Measurements from ENCODE around the gene TESK2. TPM values are rescaled to one million over a fixed set of nuclear protein-coding genes. Genes with fewer than 3 reads are reported as not detected.
"Not testable (repeated sequence)": the region's sequence is repeated elsewhere in the genome, so short reads cannot be mapped to it uniquely, and the experiment has no call there.

Gene TESK2
- total RNA-seq, 5 donors from 2014 or later (not counting 1 experiment from before 2014, with no cell fraction given), result 4.3 to 7.9 (median 5.5) TPM

DNA sequence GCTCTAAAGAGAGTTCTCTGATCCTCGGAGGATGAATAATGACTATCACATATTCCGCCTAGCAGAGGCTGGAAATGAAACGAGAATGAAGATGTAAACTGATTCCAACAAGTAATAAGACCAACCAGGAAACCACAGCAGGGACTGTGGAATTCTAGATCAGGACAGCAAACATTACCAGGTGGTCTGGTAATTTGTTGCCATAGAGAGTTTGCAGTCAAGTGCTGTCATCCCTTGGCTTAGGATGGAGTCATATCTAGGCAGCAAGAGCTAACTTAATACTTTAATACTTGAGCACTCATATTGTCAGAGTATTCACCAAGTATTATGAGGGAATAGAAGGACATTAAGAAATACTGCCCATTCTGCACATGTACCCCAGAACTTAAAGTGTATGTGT, 105.7 kb downstream of the TESK2 start:
- peaks cover 10% of the 10 kb centered on the region for H3K36me3 Mint-ChIP-seq
- no peaks in the 10 kb centered on the region for H3K27me3 ChIP-seq (replicated peaks in 1 of 2; ENCODE audit: control insufficient read depth in 2 of 2, extremely low read depth in 1 of 2, insufficient read depth in 2 of 2, low read length in 1 of 2)
- H3K36me3 ChIP-seq (ENCODE audit: control insufficient read depth in 2 of 2, extremely low read depth in 1 of 2, insufficient read depth in 1 of 2, low read length in 1 of 2), result no peaks in the 10 kb centered on the region
- H3K4me3 ChIP-seq (ENCODE audit: control insufficient read depth in 1 of 2, extremely low read depth in 1 of 2, low read length in 1 of 2), result no peak overlapping the region
- DNase-seq (no peak), ATAC-seq (replicated peaks in 1 of 4) (no peak)
- H3K4me3 Mint-ChIP-seq, result no peak overlapping the region
- H3K4me1 Mint-ChIP-seq, result no peaks in the 10 kb centered on the region
- CTCF ChIA-PET, result no interaction called here
- H3K9me3 Mint-ChIP-seq, result no peaks in the 10 kb centered on the region
- H3K27ac Mint-ChIP-seq, result no peak overlapping the region
- no peaks in the 10 kb centered on the region for H3K27me3 Mint-ChIP-seq
- no peaks in the 10 kb centered on the region for H3K4me1 ChIP-seq (ENCODE audit: control insufficient read depth in 1 of 2, extremely low read depth in 1 of 2, insufficient read depth in 2 of 2, low read length in 2 of 2)
- H3K9me3 ChIP-seq, result no peaks in the 10 kb centered on the region
- WGBS (ENCODE audit: insufficient coverage), result 100% methylated on average over 2 of the region's 3 CpGs
- POLR2A ChIA-PET, result interaction anchor here in 1 of 2 donors (0.7 kb wide), 1 partner anchor 323 kb away, joined by 4 read pairs; no protein-coding TSS in a partner anchor
- no peak overlapping the region for H3K27ac ChIP-seq (ENCODE audit: low read length)

GRCh38 chr1:45384213-45384612, 106.8 kb downstream of the TESK2 start:
- peaks cover 10% of the 10 kb centered on the region for H3K36me3 Mint-ChIP-seq
- H3K4me1 ChIP-seq (ENCODE audit: control insufficient read depth in 1 of 2, extremely low read depth in 1 of 2, insufficient read depth in 2 of 2, low read length in 2 of 2); H3K9me3 Mint-ChIP-seq; H3K4me1 Mint-ChIP-seq; H3K27ac Mint-ChIP-seq; H3K27ac ChIP-seq (ENCODE audit: low read length); POLR2A ChIA-PET; ATAC-seq (replicated peaks in 1 of 4); DNase-seq; H3K4me3 ChIP-seq (ENCODE audit: control insufficient read depth in 1 of 2, extremely low read depth in 1 of 2, low read length in 1 of 2); H3K9me3 ChIP-seq; CTCF ChIA-PET; H3K36me3 ChIP-seq (ENCODE audit: control insufficient read depth in 2 of 2, extremely low read depth in 1 of 2, insufficient read depth in 1 of 2, low read length in 1 of 2); H3K4me3 Mint-ChIP-seq; H3K27me3 Mint-ChIP-seq; H3K27me3 ChIP-seq (replicated peaks in 1 of 2; ENCODE audit: control insufficient read depth in 2 of 2, extremely low read depth in 1 of 2, insufficient read depth in 2 of 2, low read length in 1 of 2): not testable (repeated sequence)
- no CpG with 5 or more reads among the region's 4 CpGs for WGBS (ENCODE audit: insufficient coverage)

DNA sequence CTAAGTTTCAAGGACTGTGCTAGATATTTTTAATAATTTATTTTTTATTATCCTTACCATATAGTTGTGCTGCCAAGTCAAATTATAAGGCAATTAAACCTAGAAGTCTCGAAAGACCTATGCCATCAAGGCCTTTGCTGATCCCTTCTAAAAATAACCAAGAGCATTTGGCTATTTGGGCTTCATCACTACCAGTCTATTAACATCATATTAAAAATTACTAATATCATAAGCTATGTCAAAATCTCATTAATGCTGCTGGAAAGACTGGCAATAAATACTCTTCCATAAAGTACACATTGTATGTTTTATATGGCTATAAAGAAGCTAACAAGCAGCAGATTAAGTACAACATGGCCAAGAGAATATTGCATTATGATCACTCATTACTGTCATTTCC, 107.8 kb downstream of the TESK2 start:
- WGBS (ENCODE audit: insufficient coverage), result 83% methylated on average over 1 of the region's 1 CpG
- Histone ChIP-seq H3K27ac (ENCODE audit: low read length) (no peak overlapping the region), H3K9me3 (no peaks in the 10 kb centered on the region), H3K27me3 (replicated peaks in 1 of 2; ENCODE audit: control insufficient read depth in 2 of 2, extremely low read depth in 1 of 2, insufficient read depth in 2 of 2, low read length in 1 of 2) (no peaks in the 10 kb centered on the region), H3K4me3 (ENCODE audit: control insufficient read depth in 1 of 2, extremely low read depth in 1 of 2, low read length in 1 of 2) (no peak overlapping the region), H3K4me1 (ENCODE audit: control insufficient read depth in 1 of 2, extremely low read depth in 1 of 2, insufficient read depth in 2 of 2, low read length in 2 of 2) (no peaks in the 10 kb centered on the region), H3K36me3 (ENCODE audit: control insufficient read depth in 2 of 2, extremely low read depth in 1 of 2, insufficient read depth in 1 of 2, low read length in 1 of 2) (no peaks in the 10 kb centered on the region)
- H3K27me3 Mint-ChIP-seq, result no peaks in the 10 kb centered on the region
- ATAC-seq (replicated peaks in 1 of 4) (no peak), DNase-seq (no peak)
- ChIA-PET POLR2A (no interaction called here), CTCF (no interaction called here)
- H3K4me1 Mint-ChIP-seq, result no peaks in the 10 kb centered on the region
- H3K36me3 Mint-ChIP-seq, result peaks cover 10% of the 10 kb centered on the region
- no peaks in the 10 kb centered on the region for H3K9me3 Mint-ChIP-seq
- H3K4me3 Mint-ChIP-seq, result no peak overlapping the region
- no peak overlapping the region for H3K27ac Mint-ChIP-seq

GRCh38 chr1:45381243-45381642, 109.7 kb downstream of the TESK2 start:
- no peak for ATAC-seq (replicated peaks in 1 of 4)
- H3K27me3 ChIP-seq (replicated peaks in 1 of 2; ENCODE audit: control insufficient read depth in 2 of 2, extremely low read depth in 1 of 2, insufficient read depth in 2 of 2, low read length in 1 of 2), result no peaks in the 10 kb centered on the region
- Mint-ChIP-seq H3K27me3 (no peaks in the 10 kb centered on the region), H3K9me3 (no peaks in the 10 kb centered on the region), H3K4me3 (no peak overlapping the region), H3K36me3 (peaks cover 10% of the 10 kb centered on the region), H3K27ac (no peak overlapping the region), H3K4me1 (no peaks in the 10 kb centered on the region)
- H3K27ac ChIP-seq (ENCODE audit: low read length), result no peak overlapping the region
- ChIA-PET CTCF (no interaction called here), POLR2A (no interaction called here)
- no peaks in the 10 kb centered on the region for H3K4me1 ChIP-seq (ENCODE audit: control insufficient read depth in 1 of 2, extremely low read depth in 1 of 2, insufficient read depth in 2 of 2, low read length in 2 of 2)
- no peaks in the 10 kb centered on the region for H3K9me3 ChIP-seq
- H3K4me3 ChIP-seq (ENCODE audit: control insufficient read depth in 1 of 2, extremely low read depth in 1 of 2, low read length in 1 of 2), result no peak overlapping the region
- DNase-seq, result no peak
- no peaks in the 10 kb centered on the region for H3K36me3 ChIP-seq (ENCODE audit: control insufficient read depth in 2 of 2, extremely low read depth in 1 of 2, insufficient read depth in 1 of 2, low read length in 1 of 2)
- no CpG with 5 or more reads among the region's 2 CpGs for WGBS (ENCODE audit: insufficient coverage)

DNA sequence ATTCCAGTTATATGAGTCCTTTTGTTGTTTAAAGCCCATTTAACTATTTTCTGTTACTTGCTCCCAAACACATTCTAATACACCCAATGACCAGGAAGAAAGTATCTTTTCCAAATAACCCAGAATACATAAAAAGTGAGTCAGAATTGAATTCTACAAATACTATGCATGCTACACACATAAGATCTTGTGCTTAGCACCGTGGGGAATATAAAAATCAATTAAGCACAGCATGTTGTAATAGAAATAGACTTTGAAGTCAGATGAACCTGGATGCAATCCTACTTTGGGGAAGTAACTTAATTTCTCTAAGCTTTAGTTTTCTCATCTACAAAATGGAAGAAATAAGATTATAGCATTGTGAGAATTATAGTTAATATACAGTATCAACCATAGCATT, 110.2 kb downstream of the TESK2 start:
- WGBS (ENCODE audit: insufficient coverage), result no CpG with 5 or more reads among the region's 1 CpG
- no peak for DNase-seq
- CTCF ChIA-PET, result no interaction called here
- POLR2A ChIA-PET, result no interaction called here
- H3K4me3 ChIP-seq (ENCODE audit: control insufficient read depth in 1 of 2, extremely low read depth in 1 of 2, low read length in 1 of 2), result no peak overlapping the region
- Mint-ChIP-seq H3K9me3 (no peaks in the 10 kb centered on the region), H3K4me1 (no peaks in the 10 kb centered on the region), H3K36me3 (peaks cover 10% of the 10 kb centered on the region), H3K27ac (no peak overlapping the region), H3K27me3 (no peaks in the 10 kb centered on the region), H3K4me3 (no peak overlapping the region)
- H3K27me3 ChIP-seq (replicated peaks in 1 of 2; ENCODE audit: control insufficient read depth in 2 of 2, extremely low read depth in 1 of 2, insufficient read depth in 2 of 2, low read length in 1 of 2), result no peaks in the 10 kb centered on the region
- no peaks in the 10 kb centered on the region for H3K9me3 ChIP-seq
- ATAC-seq (replicated peaks in 1 of 4), result no peak
- H3K4me1 ChIP-seq (ENCODE audit: control insufficient read depth in 1 of 2, extremely low read depth in 1 of 2, insufficient read depth in 2 of 2, low read length in 2 of 2), result no peaks in the 10 kb centered on the region
- H3K27ac ChIP-seq (ENCODE audit: low read length), result no peak overlapping the region
- H3K36me3 ChIP-seq (ENCODE audit: control insufficient read depth in 2 of 2, extremely low read depth in 1 of 2, insufficient read depth in 1 of 2, low read length in 1 of 2), result no peaks in the 10 kb centered on the region

DNA sequence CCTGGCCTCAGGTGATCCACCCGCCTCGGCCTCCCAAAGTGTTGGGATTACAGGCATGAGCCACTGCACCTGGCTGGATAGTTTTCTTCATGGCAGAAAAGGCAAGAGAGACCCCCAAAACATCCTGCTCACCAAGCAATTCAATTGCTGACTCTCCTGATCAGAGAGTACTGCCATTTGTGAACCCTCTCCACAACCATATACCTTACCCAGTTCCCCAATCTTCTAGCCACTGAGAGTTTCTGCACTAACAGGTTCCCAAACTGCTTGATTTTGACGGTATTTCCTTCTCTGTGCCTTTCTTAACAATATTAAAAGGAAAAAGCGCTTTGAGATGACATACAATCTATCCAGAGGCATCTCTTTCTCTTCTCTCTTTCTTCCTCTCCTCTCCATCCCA, 110.8 kb downstream of the TESK2 start:
- H3K4me3 ChIP-seq (ENCODE audit: control insufficient read depth in 1 of 2, extremely low read depth in 1 of 2, low read length in 1 of 2), result no peak overlapping the region
- CTCF ChIA-PET, result no interaction called here
- no peaks in the 10 kb centered on the region for H3K4me1 ChIP-seq (ENCODE audit: control insufficient read depth in 1 of 2, extremely low read depth in 1 of 2, insufficient read depth in 2 of 2, low read length in 2 of 2)
- no peaks in the 10 kb centered on the region for H3K27me3 Mint-ChIP-seq
- ATAC-seq (replicated peaks in 1 of 4) (no peak), DNase-seq (no peak)
- WGBS (ENCODE audit: insufficient coverage), result 100% methylated on average over 2 of the region's 4 CpGs
- peaks cover 8% of the 10 kb centered on the region for H3K36me3 Mint-ChIP-seq
- no peaks in the 10 kb centered on the region for H3K27me3 ChIP-seq (replicated peaks in 1 of 2; ENCODE audit: control insufficient read depth in 2 of 2, extremely low read depth in 1 of 2, insufficient read depth in 2 of 2, low read length in 1 of 2)
- H3K27ac ChIP-seq (ENCODE audit: low read length), result no peak overlapping the region
- no peaks in the 10 kb centered on the region for H3K9me3 Mint-ChIP-seq
- H3K36me3 ChIP-seq (ENCODE audit: control insufficient read depth in 2 of 2, extremely low read depth in 1 of 2, insufficient read depth in 1 of 2, low read length in 1 of 2), result no peaks in the 10 kb centered on the region
- H3K4me3 Mint-ChIP-seq, result no peak overlapping the region
- no peaks in the 10 kb centered on the region for H3K9me3 ChIP-seq
- H3K27ac Mint-ChIP-seq, result no peak overlapping the region
- H3K4me1 Mint-ChIP-seq, result peaks cover 0 to 2% (median 0%) of the 10 kb centered on the region in 3 donors
- POLR2A ChIA-PET, result no interaction called here

DNA sequence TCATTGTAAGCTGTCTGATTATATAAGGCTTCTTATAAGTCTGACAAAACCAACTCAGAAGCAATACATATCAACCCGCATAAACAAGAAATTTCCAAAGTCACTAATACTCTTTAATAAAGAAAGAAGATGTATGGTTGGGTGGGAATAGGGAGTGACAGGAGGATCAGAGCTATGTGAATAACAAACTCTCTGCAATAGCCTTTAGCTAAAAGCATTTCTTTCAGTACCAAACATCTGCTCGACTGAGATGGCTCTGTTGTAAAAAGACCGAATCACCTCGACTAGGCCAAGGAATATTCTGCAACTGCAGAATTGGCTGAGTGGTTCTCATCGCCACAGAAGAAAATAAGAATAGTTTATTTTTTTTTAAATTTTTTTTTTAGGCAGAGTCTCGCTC, 111.4 kb downstream of the TESK2 start:
- Histone ChIP-seq H3K27me3 (replicated peaks in 1 of 2; ENCODE audit: control insufficient read depth in 2 of 2, extremely low read depth in 1 of 2, insufficient read depth in 2 of 2, low read length in 1 of 2) (no peaks in the 10 kb centered on the region), H3K4me1 (ENCODE audit: control insufficient read depth in 1 of 2, extremely low read depth in 1 of 2, insufficient read depth in 2 of 2, low read length in 2 of 2) (no peaks in the 10 kb centered on the region), H3K4me3 (ENCODE audit: control insufficient read depth in 1 of 2, extremely low read depth in 1 of 2, low read length in 1 of 2) (no peak overlapping the region), H3K27ac (ENCODE audit: low read length) (no peak overlapping the region), H3K36me3 (ENCODE audit: control insufficient read depth in 2 of 2, extremely low read depth in 1 of 2, insufficient read depth in 1 of 2, low read length in 1 of 2) (no peaks in the 10 kb centered on the region), H3K9me3 (no peaks in the 10 kb centered on the region)
- no peak for ATAC-seq (replicated peaks in 1 of 4)
- POLR2A ChIA-PET, result no interaction called here
- H3K4me3 Mint-ChIP-seq, result no peak overlapping the region
- H3K4me1 Mint-ChIP-seq, result peaks cover 0 to 7% (median 0%) of the 10 kb centered on the region in 3 donors
- H3K36me3 Mint-ChIP-seq, result peaks cover 5% of the 10 kb centered on the region
- no peaks in the 10 kb centered on the region for H3K27me3 Mint-ChIP-seq
- no peaks in the 10 kb centered on the region for H3K9me3 Mint-ChIP-seq
- no peak for DNase-seq
- CTCF ChIA-PET, result no interaction called here
- no peak overlapping the region for H3K27ac Mint-ChIP-seq
- no CpG with 5 or more reads among the region's 6 CpGs for WGBS (ENCODE audit: insufficient coverage)
